HG02852 (cell line): ENCODE measurements around the gene KIF5C.

ENCODE experiments used
- ATAC-seq: cut with Tn5 transposase; IDR thresholded peaks from one replicate; pipeline ENCODE4 v1.9.1; 2021; ENCODE audit warnings: mild to moderate bottlenecking, moderate library complexity; ENCODE audit not compliant: unreplicated experiment

The KIF5C gene

DNA sequence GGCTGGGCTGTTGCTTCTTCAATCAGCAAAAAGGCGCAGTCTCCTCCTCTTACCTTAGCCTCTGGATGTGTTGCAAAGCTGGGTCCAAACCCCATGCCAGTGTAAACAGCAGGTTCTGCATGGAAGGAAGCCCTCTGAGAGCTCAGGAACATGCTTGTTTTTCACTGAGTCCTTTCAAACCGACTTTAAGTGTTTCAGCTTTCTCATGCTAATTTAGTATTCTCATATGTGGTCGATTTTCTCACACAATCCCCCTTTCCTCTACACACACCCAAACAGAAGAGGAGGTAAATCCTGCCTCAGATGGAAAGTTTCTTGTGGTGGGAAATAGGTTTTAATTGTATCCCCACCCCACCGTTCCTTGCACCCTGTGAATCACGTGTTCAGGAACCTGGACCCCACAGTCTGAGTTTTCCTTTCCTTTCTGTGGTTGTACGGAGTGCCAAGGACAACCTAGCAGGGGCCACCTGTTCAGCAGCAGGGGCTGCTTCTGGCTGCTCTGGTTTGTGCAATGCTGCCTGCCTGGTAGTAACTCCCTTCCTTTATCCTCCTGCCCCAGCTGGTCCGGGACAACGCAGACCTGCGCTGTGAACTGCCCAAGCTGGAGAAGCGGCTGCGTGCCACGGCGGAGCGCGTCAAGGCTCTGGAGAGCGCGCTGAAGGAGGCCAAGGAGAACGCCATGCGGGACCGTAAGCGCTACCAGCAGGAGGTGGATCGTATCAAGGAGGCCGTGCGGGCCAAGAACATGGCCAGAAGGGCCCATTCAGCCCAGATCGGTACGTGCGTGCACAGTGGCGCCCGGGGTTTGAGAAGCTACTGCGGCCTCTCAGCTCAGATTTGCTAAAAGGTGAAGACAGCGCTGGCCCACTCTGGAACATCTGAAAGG is 134.8 kb downstream of the KIF5C start:
- ATAC-seq, result no peak

DNA sequence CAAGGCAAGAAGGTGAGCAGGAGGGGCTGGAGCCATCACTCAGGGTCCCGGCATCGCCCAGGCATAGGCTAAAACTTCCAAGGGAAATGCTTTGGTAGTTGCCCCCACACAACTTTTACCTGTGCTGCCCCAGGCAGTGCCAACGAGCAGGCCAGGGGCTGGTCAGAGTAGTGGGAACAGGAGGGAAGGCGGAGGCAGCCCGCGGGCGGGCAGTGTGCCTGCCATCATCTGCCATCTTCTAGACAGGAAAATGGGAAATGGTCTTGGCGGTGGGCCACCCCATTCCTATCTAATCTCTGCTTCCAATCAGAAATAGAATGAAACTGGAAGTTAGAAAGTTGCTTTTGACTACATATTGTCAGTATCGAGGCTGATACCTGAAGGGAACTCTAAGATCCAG is 137.5 kb downstream of the KIF5C start:
- no peak for ATAC-seq

DNA sequence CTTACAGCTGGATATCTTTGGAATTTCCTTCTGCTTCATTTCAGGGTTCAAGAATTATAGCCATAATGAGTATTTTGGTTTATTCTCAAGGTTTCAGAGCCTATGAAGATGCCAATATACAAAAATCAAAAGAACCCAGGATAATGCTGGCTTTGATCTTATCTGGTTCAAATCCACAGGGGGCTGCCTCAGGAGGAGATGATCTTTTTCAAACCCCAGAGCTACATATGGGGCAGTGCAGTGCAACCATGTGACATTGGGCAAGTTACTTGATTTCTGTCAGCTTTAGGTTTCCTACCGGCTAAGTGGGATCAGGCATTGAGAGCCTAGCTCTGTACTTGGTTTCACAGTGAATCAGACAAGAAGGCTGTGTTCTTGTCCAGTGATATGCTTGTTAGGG is 140.5 kb downstream of the KIF5C start:
- no peak for ATAC-seq

DNA sequence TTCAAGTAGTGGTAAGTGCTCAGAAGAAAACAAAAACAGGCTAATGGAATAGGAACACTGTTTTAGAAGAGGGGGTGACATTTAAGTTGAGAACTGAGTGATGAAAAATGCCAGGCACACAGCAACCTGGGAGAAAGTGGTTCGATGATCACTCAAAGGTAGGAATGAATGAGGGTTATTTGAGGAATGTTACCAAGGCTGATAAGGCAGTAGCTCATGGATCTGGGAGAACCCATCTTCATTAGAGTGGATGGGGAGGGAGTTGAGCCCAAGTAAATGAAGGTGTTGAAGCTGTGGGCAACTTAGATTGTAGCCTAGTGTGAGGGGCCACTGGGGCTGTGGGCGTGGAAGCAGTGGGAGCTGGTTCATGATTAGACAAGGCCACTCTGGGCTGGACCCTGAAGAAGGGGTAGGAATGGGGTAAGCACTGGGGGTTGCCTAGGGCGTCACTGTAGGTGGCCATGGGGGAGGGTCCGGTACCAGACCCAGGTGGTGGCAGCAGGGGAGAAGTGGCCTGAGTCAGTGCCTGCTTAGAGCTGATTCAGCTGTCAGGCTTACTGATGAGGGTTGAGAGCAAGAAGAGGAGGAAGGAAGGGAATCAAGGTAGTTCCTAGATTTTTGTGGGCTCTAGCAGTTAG is 141.0 kb downstream of the KIF5C start:
- no peak for ATAC-seq

DNA sequence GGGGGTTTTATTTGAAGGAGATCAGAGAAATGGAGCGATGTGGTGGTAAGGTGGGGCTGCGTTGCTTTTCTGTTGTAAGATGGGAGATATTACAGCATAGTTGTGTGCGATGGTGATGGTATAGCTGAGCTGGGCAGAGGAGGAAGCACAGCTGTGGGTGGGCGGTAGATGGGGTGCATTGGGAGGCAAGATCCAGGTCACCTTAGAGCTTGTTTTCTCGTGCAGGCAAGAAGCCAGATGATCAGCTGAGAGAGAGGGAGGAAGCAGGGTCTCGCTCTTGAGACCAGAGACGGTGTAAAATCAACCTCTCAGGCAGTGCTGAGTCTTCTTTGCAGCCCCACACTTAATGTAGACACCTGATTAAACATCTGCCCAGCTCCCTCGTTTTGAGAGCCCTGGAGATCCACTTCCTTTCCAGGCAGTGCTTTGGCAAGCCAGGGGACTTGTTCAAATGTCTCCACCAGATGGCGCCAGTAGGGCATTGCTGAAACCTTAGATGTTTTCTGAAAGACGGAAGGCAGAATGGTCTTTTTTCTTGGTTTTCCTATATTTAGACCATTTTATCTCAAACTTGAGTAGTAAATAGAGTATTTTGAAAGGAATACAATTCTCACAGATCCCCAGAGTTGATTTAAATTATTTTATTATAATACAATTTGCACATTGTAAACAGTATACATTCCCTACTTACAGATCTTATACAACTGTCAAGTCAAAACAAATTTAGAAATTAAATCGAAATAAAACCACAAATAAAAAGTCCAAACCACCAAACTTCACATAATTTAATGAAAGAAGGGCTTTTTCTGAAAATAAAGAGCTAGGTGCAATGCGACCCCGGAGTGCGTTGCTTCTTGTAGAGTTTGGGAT is 142.3 kb downstream of the KIF5C start:
- no peak for ATAC-seq

DNA sequence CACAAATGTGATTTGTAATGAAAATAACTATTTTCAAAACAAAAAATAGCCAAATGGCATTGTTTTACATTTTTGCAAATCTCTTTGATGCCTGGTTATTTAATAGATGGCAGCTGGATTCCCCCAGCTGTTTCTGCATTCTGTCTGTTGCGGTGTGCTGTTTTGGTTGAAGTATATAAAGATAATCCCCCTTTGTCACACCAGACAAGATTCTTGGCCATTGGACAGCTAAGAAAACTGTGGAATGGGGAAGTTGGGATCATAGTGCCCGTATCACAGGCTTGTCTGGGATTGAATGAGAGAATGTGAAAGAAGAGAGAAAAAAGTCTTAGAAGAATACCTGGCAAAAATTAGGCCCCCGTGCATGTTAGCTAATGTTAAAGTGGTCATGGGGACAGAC is 144.0 kb downstream of the KIF5C start:
- no peak for ATAC-seq

DNA sequence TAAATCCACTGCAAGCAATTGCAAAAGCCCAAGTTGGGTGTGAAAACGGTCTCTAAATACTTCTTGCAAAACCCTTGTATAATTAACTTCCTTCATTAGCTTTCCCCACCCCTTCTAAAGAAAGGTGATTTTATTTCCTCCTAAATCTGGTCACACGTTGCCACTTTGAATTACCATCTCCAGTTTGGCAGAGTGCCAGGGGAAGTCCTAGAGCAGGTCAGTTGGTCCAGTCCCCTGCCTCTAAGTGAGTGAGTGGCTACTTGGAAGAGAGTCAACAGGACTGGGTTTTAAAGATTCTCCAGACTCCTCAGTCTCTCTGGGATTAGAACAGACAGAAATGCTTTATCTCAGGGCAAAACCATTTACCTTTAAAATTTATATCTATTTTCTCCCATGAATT is 144.7 kb downstream of the KIF5C start:
- ATAC-seq, result no peak

DNA sequence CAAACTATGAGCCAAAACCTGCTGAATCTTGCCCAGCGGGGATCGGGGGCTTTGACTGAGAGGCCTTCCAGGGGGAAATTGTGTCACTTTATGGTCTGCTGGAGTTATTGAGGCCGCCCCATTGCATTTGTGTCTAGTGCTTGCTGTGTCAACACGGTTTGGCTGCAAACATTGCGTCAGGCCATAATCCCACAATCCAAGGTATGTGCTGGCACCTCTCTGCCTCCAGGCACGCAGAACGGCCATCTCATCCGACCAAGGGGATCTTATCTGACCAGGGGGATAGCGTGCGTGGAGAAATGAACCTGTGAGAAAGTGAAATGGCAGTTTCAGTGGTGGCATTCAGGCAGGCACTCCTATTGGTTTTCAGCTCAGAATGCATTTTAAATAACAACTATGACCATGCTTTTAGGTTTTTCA is 145.4 kb downstream of the KIF5C start:
- peak; percentile 46 for ATAC-seq

DNA sequence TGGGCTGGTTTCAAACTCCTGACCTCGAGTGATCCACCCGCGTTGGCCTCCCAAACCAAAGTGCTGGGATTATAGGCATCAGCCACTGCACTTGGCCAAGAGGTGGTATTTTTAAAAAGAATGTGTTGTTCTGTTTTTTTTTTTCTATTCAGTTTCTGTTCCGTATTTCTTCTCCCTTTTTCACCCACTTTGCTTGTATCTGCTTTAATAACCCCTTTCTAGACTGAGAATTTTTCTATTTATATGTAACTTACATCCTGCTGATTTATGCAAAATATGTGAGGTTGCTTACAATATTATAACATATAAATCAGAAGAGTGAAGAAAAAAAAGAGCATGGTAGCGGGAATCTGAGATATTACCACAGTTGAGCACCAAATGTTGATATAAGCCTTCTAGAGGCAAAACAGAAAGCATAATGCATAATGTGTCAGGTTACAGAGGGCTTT is 146.3 kb downstream of the KIF5C start:
- ATAC-seq, result peak; percentile 51

DNA sequence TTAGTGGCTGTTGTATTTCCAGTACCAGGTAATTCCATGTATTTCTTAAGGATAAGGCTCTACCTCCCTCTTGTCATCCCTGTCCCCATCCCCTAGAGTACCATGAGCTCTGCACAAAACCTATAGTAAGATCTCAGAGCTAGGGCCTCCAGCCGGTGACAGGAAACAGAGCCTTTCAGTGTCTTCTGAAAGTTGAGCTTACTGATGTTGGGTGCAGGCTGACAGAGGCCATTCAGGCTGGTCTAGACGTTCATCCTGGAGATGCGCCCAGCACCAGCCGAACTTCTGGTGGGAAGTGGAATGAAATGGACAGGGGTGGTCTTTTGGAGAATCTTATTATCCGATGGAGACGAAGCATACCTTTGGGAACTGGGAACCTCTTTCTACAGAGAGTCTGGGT is 146.7 kb downstream of the KIF5C start:
- ATAC-seq, result peak; percentile 54

DNA sequence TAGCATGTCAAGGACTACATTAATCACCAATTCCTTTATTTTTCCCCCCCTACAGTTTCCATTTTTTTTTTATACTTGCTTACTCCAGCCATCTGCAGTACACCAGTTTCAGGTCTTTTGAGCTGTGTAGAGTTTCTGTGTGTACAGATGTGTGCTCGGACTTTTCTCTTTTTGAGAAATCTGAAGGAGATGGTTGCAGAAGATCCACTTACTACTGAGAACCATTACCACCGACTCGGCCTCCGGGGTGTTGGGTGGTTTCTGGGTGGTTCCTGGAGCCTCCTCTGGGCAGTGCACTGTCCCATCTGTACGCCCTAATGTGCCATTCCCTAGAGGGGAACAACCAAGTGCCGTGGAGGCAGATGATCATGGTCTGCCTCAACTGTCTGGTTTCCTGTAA is 148.1 kb downstream of the KIF5C start:
- ATAC-seq, result no peak

DNA sequence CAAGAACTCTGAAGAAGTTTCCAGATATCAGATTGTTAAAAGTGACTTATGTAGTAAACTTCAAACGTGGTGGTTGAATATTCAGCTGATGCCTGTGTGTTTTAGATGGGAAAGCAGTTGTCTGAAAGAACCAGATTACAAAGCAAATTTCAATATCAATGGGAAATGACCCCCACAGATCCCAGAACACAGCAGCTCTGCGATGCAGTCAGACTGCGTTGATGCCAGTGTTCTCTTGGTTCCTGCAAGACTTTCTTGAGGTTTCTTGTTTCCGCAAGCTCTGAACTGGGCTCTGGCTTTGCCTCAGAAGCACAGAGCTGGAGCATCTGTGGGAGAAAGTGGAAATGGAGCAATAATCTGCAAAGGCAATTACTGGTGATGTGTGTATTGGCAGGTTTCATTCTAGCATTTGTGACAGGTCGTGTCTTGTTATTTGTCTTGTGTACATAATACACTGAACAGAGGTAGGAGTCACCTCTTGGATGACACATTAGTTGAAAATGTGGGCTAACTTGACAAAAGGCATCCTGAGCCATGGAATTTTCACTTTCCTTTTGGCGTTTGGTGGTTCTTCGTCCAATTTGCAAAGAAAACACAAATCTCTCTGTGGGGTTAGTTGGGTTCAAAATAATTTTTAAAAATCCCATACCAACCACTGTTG is 152.7 kb downstream of the KIF5C start:
- no peak for ATAC-seq

DNA sequence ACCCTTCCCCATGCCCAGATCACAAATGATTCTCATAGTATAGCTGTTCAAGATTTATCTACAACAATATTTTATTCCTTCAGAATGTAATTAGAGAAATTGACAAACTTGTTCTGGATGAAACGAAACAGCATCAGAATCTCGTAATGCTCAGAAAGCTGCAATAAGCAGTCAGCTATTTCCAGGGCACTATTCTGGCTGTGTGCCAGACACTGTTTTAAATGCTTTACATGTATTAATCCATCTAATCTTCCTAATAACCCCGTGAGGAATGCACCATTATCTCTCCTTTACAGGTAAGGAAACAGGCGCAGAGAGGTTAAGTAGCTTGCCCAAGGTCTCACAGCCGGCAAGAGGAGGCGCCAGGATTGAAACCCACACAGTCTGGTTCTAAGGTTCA is 153.3 kb downstream of the KIF5C start:
- no peak for ATAC-seq

DNA sequence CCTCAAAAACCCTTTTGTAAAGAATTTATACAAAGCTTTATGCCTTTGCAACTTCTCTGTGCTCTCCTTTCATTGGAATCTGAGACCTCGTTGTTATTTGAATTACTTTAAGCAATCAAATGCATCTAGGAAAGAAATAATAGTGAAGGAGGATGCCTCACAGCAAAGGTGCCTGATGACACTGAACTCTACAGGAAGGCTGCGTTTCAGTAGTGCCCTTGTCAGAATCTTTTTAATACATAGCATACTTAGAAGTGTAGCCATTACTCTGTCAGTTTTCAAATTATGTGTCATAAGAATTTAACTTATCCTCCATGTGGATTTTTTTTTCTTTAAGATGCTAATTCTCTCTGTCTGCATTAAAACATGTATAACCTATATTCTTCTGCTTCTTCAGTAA is 153.9 kb downstream of the KIF5C start:
- ATAC-seq, result no peak

DNA sequence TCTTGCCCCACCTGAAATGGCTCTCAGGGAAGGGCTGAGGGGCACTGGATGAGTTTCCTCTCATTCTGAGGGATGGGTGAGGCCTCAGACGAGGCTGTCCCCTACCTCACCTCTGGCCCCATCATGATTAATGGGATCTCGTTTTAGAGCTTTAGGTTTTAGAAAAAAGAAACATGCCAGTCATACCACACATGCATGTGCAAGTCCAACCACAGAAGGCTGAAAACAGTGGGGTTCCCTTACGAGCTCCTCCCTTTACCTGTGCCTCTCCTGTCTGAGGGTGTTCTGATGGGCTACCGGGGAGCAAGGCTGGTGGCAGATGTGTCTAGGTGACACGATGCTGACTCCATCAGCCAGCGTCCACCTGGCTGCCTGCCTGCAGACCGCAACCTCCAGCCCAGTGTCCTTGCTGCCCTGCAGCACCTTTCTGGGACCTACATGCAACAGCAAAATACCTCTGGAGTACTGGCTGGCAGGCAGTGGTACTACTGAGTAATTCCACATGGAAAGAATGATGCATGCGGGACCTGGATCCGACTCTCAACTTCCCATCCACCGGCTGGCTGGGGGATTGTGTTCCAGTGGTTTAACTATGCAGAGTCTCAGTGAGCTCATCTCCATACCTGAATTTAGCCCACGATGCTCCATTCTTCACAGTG is 154.4 kb downstream of the KIF5C start:
- no peak for ATAC-seq

DNA sequence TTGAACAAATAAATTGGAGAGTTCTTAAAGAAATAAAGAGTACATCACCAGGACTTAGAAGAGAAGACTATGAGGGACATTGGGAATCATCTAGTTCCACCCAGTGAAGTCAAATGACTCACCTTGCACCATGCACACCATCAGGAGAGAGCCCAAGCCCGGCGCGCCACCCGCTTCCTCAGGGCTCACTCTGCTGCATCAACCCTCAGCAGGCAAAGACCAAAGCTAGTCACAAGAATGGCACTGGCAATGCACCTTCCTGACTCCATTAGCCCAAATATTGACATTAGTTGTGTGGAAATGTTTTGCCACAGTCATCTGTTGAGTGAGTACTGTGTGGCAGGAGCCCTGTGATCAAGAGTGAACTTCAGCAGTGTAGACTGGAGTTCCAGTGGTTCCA is 156.4 kb downstream of the KIF5C start:
- ATAC-seq, result no peak

DNA sequence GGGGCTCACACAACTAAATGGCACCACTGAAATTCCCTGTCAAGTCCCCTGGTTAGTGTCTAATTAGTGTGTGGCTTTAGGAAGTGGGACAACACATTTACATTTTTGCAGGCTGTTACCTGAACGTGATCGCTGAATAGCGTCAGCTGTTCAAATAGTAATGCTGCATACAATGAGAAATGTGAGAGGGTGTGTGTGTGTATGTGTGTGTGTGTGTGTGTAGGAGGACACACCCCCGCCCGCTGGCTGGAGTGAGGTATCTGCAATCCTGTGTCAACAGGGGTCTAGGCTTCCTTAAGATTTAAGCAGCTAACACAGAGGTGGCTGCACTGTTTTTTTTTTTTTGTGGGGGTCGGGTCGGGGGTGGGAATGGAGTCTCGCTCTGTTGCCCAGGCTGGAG is 158.7 kb downstream of the KIF5C start:
- ATAC-seq, result no peak

DNA sequence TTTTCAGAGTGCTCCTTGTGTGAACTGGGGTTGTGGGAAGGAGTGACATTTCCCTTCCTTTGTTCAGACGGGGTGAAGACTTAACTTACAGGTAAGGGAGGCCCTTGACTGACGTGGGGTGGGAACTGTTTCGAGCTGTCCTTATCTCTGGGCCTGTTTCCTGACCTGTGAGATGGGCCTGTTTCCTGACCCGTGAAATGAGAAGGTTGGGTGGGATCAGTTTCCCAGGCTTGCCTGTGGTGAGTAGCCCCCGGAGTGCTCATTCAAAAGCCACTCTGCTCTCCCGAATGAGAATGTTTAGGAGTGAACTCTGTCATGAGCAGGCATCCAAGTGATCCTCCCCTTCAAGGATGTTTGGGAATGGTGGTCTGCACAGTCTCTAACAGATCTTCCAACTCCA is 159.4 kb downstream of the KIF5C start:
- no peak for ATAC-seq

DNA sequence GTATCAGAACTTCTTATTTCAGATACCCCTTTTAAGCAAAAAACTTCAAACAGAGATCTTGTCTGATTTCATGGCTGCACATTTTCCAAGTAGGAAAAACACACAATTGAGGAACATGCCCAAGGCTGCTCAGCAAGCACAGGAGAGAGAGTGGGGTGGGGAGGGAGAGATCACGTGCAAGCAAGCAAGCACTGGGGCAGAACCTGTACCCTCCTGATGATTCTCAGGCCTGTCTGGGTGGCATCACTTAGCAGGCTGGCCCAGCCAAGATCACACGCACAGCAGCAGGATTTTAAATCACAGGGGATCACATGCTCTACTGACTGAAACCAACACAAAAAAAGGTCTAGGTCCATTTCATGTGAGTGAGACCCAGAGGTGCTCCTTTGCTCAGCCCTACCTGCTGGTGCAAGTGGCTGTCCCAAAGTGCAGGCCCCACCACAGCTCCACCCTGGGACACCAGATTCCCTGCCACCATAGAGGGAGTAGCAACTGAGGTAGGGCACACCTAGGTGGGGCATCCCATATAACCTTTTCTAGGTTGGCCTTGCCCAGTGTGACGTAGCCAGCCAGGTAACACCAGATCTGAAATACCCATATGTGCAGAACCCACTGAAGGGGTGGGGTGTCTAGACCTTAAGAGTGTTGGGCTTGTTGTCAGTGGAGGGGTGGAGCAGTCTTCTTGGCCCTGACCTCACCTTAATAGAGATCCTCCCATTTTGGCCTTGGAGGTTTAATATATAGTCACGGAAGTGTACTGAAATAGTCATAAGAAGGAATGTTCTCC is 161.7 kb downstream of the KIF5C start:
- no peak for ATAC-seq

DNA sequence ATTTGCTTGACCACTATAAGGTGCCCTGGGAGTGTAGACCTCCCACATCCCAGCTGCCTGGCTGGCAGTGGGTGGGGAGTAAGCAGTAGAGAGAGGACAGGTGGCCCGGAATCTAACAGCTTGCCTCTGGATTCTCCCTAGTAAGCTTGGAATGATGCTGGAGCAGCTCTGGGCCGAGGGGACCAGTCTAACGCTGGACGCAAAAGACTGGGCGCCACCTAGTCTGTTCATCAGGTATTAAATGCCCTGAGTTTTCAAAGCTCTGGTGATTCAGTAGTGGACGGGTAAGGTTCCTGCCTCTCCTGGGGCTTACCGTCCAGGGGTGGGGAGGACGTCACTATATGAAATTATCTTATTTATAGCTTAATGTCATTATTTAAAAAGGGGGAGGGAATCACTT is 162.8 kb downstream of the KIF5C start:
- ATAC-seq, result no peak
